Measurements from ENCODE around the gene ELP1.
A peak's percentile ranks its signal among the peaks of the same experiment; 100 is the strongest.
"Not testable (repeated sequence)": the region's sequence is repeated elsewhere in the genome, so short reads cannot be mapped to it uniquely, and the experiment has no call there.

ELP1 gene

GRCh38 chr9:108951578-108951977 lies 17.7 kb upstream of the ELP1 start:
- Mint-ChIP-seq H3K9me3 (no peaks in the 10 kb centered on the region), H3K27ac (no peak overlapping the region), H3K4me1 (ENCODE audit: low read depth) (no peaks in the 10 kb centered on the region), H3K27me3 (ENCODE audit: low read depth) (no peaks in the 10 kb centered on the region), H3K4me3 (no peak overlapping the region), H3K36me3 (ENCODE audit: low read depth) (no peaks in the 10 kb centered on the region)
- DNase-seq (ENCODE audit: low spot score): no peak

- Mint-ChIP-seq H3K36me3 (ENCODE audit: low read depth) (no peaks in the 10 kb centered on the region), H3K4me3 (no peak overlapping the region), H3K27ac (no peak overlapping the region), H3K9me3 (no peaks in the 10 kb centered on the region), H3K4me1 (ENCODE audit: low read depth) (no peaks in the 10 kb centered on the region), H3K27me3 (ENCODE audit: low read depth) (no peaks in the 10 kb centered on the region)
- no peak for DNase-seq (ENCODE audit: low spot score)
These were observed 16.2 kb upstream of the ELP1 start for GRCh38 chr9:108950168-108950567.

- H3K27ac Mint-ChIP-seq: no peak overlapping the region
- H3K4me3 Mint-ChIP-seq: no peak overlapping the region
- no peaks in the 10 kb centered on the region for H3K27me3 Mint-ChIP-seq (ENCODE audit: low read depth)
- H3K36me3 Mint-ChIP-seq (ENCODE audit: low read depth): peaks cover 6% of the 10 kb centered on the region
- DNase-seq (ENCODE audit: low spot score): no peak
- peaks cover 7% of the 10 kb centered on the region for H3K4me1 Mint-ChIP-seq (ENCODE audit: low read depth)
- H3K9me3 Mint-ChIP-seq: no peaks in the 10 kb centered on the region
These were observed 6.1 kb upstream of the ELP1 start for GRCh38 chr9:108939975-108940374.

GRCh38 chr9:108937561-108938305 lies 3.8 kb upstream of the ELP1 start:
- Mint-ChIP-seq H3K27ac (peak overlapping the region; percentile 22), H3K4me3 (no peak overlapping the region), H3K9me3 (no peaks in the 10 kb centered on the region), H3K4me1 (ENCODE audit: low read depth) (peaks cover 17% of the 10 kb centered on the region), H3K36me3 (ENCODE audit: low read depth) (peaks cover 6% of the 10 kb centered on the region), H3K27me3 (ENCODE audit: low read depth) (no peaks in the 10 kb centered on the region)
- no peak for DNase-seq (ENCODE audit: low spot score)

- Mint-ChIP-seq H3K4me1 (ENCODE audit: low read depth) (peaks cover 22% of the 10 kb centered on the region), H3K36me3 (ENCODE audit: low read depth) (peaks cover 10% of the 10 kb centered on the region), H3K4me3 (peak within 1 kb of the TSS; percentile 97), H3K27me3 (ENCODE audit: low read depth) (no peaks in the 10 kb centered on the region), H3K27ac (peak within 1 kb of the TSS; percentile 95), H3K9me3 (no peaks in the 10 kb centered on the region)
- peak; percentile 78 for DNase-seq (ENCODE audit: low spot score)
These were observed 484 bp upstream of the ELP1 start, which contains the start of gene ABITRAM for GRCh38 chr9:108934323-108934893. Gene ABITRAM, plus strand, starts transcription at chr9:108934400. Its CDS starts 87 bp downstream, at chr9:108934487.

GRCh38 chr9:108933231-108933717 lies 650 bp downstream of the ELP1 start:
- H3K27ac Mint-ChIP-seq: peak overlapping the region; percentile 95
- peaks cover 13% of the 10 kb centered on the region for H3K36me3 Mint-ChIP-seq (ENCODE audit: low read depth)
- no peaks in the 10 kb centered on the region for H3K9me3 Mint-ChIP-seq
- H3K27me3 Mint-ChIP-seq (ENCODE audit: low read depth): no peaks in the 10 kb centered on the region
- DNase-seq (ENCODE audit: low spot score): no peak
- peaks cover 22% of the 10 kb centered on the region for H3K4me1 Mint-ChIP-seq (ENCODE audit: low read depth)
- peak overlapping the region; percentile 97 for H3K4me3 Mint-ChIP-seq

- no peak overlapping the region for H3K4me3 Mint-ChIP-seq
- no peaks in the 10 kb centered on the region for H3K27me3 Mint-ChIP-seq (ENCODE audit: low read depth)
- peaks cover 43% of the 10 kb centered on the region for H3K36me3 Mint-ChIP-seq (ENCODE audit: low read depth)
- H3K4me1 Mint-ChIP-seq (ENCODE audit: low read depth): peaks cover 12% of the 10 kb centered on the region
- DNase-seq (ENCODE audit: low spot score): no peak
- H3K9me3 Mint-ChIP-seq: no peaks in the 10 kb centered on the region
- no peak overlapping the region for H3K27ac Mint-ChIP-seq
These were observed 5.5 kb downstream of the ELP1 start for GRCh38 chr9:108928386-108928785.

- peaks cover 48% of the 10 kb centered on the region for H3K36me3 Mint-ChIP-seq (ENCODE audit: low read depth)
These were observed 9.5 kb downstream of the ELP1 start for GRCh38 chr9:108924466-108924865.

GRCh38 chr9:108921200-108921599 lies 12.7 kb downstream of the ELP1 start:
- no peak overlapping the region for H3K4me3 Mint-ChIP-seq
- H3K9me3 Mint-ChIP-seq: no peaks in the 10 kb centered on the region
- no peak overlapping the region for H3K27ac Mint-ChIP-seq
- no peak for DNase-seq (ENCODE audit: low spot score)
- H3K27me3 Mint-ChIP-seq (ENCODE audit: low read depth): no peaks in the 10 kb centered on the region
- H3K4me1 Mint-ChIP-seq (ENCODE audit: low read depth): no peaks in the 10 kb centered on the region
- H3K36me3 Mint-ChIP-seq (ENCODE audit: low read depth): peaks cover 40% of the 10 kb centered on the region

More at GRCh38 chr9:108924466-108924865, 9.5 kb downstream of the ELP1 start:
- no peak for DNase-seq (ENCODE audit: low spot score)
- H3K27ac Mint-ChIP-seq: no peak overlapping the region
- H3K27me3 Mint-ChIP-seq (ENCODE audit: low read depth): no peaks in the 10 kb centered on the region
- H3K4me3 Mint-ChIP-seq: no peak overlapping the region
- no peaks in the 10 kb centered on the region for H3K9me3 Mint-ChIP-seq
- peaks cover 2% of the 10 kb centered on the region for H3K4me1 Mint-ChIP-seq (ENCODE audit: low read depth)

GRCh38 chr9:108920401-108920800 lies 13.5 kb downstream of the ELP1 start:
- H3K27ac Mint-ChIP-seq; H3K4me3 Mint-ChIP-seq; H3K4me1 Mint-ChIP-seq (ENCODE audit: low read depth); H3K9me3 Mint-ChIP-seq; H3K27me3 Mint-ChIP-seq (ENCODE audit: low read depth); DNase-seq (ENCODE audit: low spot score): not testable (repeated sequence)
- H3K36me3 Mint-ChIP-seq (ENCODE audit: low read depth): peaks cover 41% of the 10 kb centered on the region

- no peak for DNase-seq (ENCODE audit: low spot score)
- H3K36me3 Mint-ChIP-seq (ENCODE audit: low read depth): peaks cover 34% of the 10 kb centered on the region
- H3K9me3 Mint-ChIP-seq: no peaks in the 10 kb centered on the region
- no peaks in the 10 kb centered on the region for H3K4me1 Mint-ChIP-seq (ENCODE audit: low read depth)
- H3K27me3 Mint-ChIP-seq (ENCODE audit: low read depth): no peaks in the 10 kb centered on the region
- H3K27ac Mint-ChIP-seq: no peak overlapping the region
- H3K4me3 Mint-ChIP-seq: no peak overlapping the region
These were observed 14.4 kb downstream of the ELP1 start for GRCh38 chr9:108919517-108919916.

- Mint-ChIP-seq H3K9me3 (no peaks in the 10 kb centered on the region), H3K4me1 (ENCODE audit: low read depth) (peaks cover 7% of the 10 kb centered on the region), H3K27me3 (ENCODE audit: low read depth) (no peaks in the 10 kb centered on the region), H3K36me3 (ENCODE audit: low read depth) (peaks cover 33% of the 10 kb centered on the region), H3K4me3 (no peak overlapping the region), H3K27ac (no peak overlapping the region)
- DNase-seq (ENCODE audit: low spot score): no peak
These were observed 20.5 kb downstream of the ELP1 start for GRCh38 chr9:108913391-108913790.

- Mint-ChIP-seq H3K4me3 (no peak overlapping the region), H3K36me3 (ENCODE audit: low read depth) (peaks cover 37% of the 10 kb centered on the region), H3K27ac (no peak overlapping the region), H3K27me3 (ENCODE audit: low read depth) (no peaks in the 10 kb centered on the region), H3K4me1 (ENCODE audit: low read depth) (peaks cover 7% of the 10 kb centered on the region), H3K9me3 (no peaks in the 10 kb centered on the region)
- DNase-seq (ENCODE audit: low spot score): no peak
These were observed 22.1 kb downstream of the ELP1 start for GRCh38 chr9:108911820-108912219.

GRCh38 chr9:108910914-108911313 lies 23.0 kb downstream of the ELP1 start:
- H3K36me3 Mint-ChIP-seq (ENCODE audit: low read depth): peaks cover 35% of the 10 kb centered on the region
- DNase-seq (ENCODE audit: low spot score): no peak
- H3K27ac Mint-ChIP-seq: no peak overlapping the region
- H3K4me3 Mint-ChIP-seq: no peak overlapping the region
- no peaks in the 10 kb centered on the region for H3K9me3 Mint-ChIP-seq
- H3K4me1 Mint-ChIP-seq (ENCODE audit: low read depth): peaks cover 7% of the 10 kb centered on the region
- H3K27me3 Mint-ChIP-seq (ENCODE audit: low read depth): no peaks in the 10 kb centered on the region
